ENCODE results near the gene KRTAP3-3. TPM values are rescaled to one million over a fixed set of nuclear protein-coding genes. Genes with fewer than 3 reads are reported as not detected.

KRTAP3-3 gene
- total RNA-seq, 1 donor from 2014 or later, result not detected

DNA sequence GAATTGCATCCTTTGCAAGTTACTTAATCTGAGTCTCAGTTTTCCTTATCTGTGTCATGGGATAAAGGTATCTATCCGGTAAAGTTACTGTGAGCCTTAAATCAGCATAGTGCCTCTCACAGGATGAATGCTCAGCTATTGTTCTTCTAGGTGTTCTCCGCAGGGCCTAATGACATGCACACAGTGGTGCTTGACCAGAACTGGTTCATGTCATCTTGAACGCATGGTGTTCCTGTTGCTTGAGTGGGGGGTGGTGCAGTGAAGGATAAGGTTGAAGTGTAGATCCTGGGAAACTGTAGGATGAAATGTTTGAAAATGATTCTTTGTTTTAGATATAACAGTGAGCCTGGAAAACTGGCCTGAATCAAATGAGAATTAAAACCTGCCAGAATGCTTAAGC is 13.8 kb downstream of the KRTAP3-3 start:
- TF ChIP-seq, protein P1, sequence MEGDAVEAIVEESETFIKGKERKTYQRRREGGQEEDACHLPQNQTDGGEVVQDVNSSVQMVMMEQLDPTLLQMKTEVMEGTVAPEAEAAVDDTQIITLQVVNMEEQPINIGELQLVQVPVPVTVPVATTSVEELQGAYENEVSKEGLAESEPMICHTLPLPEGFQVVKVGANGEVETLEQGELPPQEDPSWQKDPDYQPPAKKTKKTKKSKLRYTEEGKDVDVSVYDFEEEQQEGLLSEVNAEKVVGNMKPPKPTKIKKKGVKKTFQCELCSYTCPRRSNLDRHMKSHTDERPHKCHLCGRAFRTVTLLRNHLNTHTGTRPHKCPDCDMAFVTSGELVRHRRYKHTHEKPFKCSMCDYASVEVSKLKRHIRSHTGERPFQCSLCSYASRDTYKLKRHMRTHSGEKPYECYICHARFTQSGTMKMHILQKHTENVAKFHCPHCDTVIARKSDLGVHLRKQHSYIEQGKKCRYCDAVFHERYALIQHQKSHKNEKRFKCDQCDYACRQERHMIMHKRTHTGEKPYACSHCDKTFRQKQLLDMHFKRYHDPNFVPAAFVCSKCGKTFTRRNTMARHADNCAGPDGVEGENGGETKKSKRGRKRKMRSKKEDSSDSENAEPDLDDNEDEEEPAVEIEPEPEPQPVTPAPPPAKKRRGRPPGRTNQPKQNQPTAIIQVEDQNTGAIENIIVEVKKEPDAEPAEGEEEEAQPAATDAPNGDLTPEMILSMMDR (conservative IDR thresholded peaks at IDR 0.05), result no peak
- peaks cover 19% of the 10 kb centered on the region for H3K4me1 Mint-ChIP-seq (ENCODE audit: unreplicated experiment)
- no peak for DNase-seq (ENCODE audit: extremely low spot score, unreplicated experiment)
- no peaks in the 10 kb centered on the region for H3K9me3 Mint-ChIP-seq
- no peaks in the 10 kb centered on the region for H3K27me3 Mint-ChIP-seq
- no peak overlapping the region for H3K4me3 Mint-ChIP-seq
- no peaks in the 10 kb centered on the region for H3K36me3 Mint-ChIP-seq
- H3K27ac Mint-ChIP-seq, result peak overlapping the region; percentile 11

DNA sequence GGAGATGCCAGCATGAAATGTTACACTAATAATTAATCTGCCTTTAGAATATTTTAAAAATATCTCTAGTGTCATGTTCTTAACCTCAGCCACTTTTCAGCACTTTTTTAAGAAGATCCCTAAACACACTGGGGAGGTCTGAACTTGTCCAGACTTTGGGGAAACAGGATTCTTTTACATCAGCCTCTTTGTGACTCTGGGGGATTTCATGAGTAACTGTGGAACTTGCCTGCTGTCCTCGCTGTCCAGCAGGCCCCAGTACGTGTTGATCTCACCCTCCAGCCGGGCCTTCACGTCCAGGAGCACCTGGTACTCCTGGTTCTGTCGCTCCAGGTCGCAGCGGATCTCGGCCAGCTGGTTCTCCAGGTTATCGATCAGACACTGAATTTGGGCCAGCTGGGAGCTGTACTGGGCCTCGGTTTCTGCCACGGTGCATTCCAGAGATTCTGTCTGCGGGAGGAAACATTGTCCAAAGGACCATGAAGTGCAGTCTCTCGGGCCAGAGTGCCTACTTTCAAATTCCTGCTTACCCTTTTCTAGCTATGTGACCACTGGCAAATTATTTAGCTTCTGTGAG is 15.3 kb downstream of the KRTAP3-3 start:
- Mint-ChIP-seq H3K27me3 (no peaks in the 10 kb centered on the region), H3K4me1 (ENCODE audit: unreplicated experiment) (peaks cover 19% of the 10 kb centered on the region), H3K27ac (no peak overlapping the region), H3K9me3 (no peaks in the 10 kb centered on the region), H3K4me3 (no peak overlapping the region), H3K36me3 (no peaks in the 10 kb centered on the region)
- TF ChIP-seq, protein P1 (conservative IDR thresholded peaks at IDR 0.05), result no peak
- DNase-seq (ENCODE audit: extremely low spot score, unreplicated experiment), result no peak

DNA sequence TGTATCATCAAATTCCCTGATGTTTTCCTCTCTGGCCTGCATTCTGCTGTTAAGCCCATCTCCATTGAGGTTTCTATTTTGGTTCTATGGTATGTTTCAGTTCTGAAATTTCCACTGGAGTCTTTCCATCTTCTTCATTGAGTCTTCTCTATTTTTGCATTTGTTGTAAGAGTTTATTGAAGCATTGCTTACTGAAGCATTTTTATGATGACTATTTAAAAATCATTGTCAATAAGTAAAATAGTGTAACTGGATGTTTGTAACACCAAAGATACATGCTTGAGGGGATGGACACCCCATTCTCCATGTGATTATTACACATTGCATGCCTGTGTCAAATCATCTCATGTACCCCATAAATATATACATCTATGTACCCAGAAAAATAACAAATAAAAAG is 18.4 kb downstream of the KRTAP3-3 start:
- DNase-seq (ENCODE audit: extremely low spot score, unreplicated experiment), result no peak
- Mint-ChIP-seq H3K9me3 (no peaks in the 10 kb centered on the region), H3K27ac (no peak overlapping the region), H3K4me3 (no peak overlapping the region), H3K27me3 (no peaks in the 10 kb centered on the region), H3K4me1 (ENCODE audit: unreplicated experiment) (peaks cover 12% of the 10 kb centered on the region), H3K36me3 (no peaks in the 10 kb centered on the region)
- TF ChIP-seq, protein P1 (conservative IDR thresholded peaks at IDR 0.05), result no peak

GRCh38 chr17:40974366-40974765 is 19.6 kb downstream of the KRTAP3-3 start:
- Mint-ChIP-seq H3K4me3 (no peak overlapping the region), H3K27me3 (no peaks in the 10 kb centered on the region), H3K4me1 (ENCODE audit: unreplicated experiment) (peaks cover 7% of the 10 kb centered on the region), H3K36me3 (no peaks in the 10 kb centered on the region), H3K9me3 (no peaks in the 10 kb centered on the region), H3K27ac (no peak overlapping the region)
- TF ChIP-seq, protein P1 (conservative IDR thresholded peaks at IDR 0.05), result no peak
- no peak for DNase-seq (ENCODE audit: extremely low spot score, unreplicated experiment)

DNA sequence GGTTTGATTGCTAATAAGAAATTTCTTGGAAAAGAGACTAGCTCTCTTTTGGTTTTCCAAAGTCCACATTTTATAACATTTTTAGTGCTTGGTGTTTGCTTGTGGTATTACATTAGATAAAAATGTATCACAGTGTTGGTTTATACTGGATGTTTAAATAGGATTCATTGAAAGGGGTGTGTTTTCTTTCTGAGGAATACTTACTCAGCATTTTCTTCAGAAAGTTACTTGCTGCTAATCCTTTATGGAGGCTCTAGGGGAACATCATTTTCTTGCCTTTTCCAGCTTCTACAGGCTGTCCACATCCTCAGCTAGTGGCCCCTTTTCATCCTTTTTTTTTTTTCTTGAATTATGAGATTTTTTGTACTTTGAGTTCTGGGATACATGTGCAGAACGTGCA is 26.4 kb downstream of the KRTAP3-3 start:
- no peak overlapping the region for H3K27ac Mint-ChIP-seq
- H3K4me3 Mint-ChIP-seq, result no peak overlapping the region
- TF ChIP-seq, protein P1 (conservative IDR thresholded peaks at IDR 0.05), result no peak
- H3K27me3 Mint-ChIP-seq, result no peaks in the 10 kb centered on the region
- peaks cover 6% of the 10 kb centered on the region for H3K36me3 Mint-ChIP-seq
- peaks cover 6% of the 10 kb centered on the region for H3K9me3 Mint-ChIP-seq
- DNase-seq (ENCODE audit: extremely low spot score, unreplicated experiment), result no peak
- no peaks in the 10 kb centered on the region for H3K4me1 Mint-ChIP-seq (ENCODE audit: unreplicated experiment)

DNA sequence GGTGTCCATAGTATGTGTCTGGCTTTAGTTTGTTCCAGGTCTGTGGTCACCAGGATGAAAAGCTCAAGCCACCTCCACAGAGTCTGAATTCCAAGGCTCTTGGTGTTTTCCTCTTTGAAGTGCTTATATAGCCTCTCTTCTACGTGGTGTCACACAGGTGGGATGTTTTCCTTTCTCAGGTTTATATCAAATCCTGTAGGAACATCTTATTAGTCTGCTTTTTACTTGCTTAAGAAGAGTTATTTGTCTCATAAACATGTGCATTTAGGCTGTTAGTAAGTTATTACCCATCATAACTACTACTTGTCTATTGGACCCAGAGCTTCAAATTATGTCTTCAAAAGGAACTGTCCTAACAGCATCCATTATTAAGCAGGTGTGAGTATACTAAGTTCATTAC is 27.1 kb downstream of the KRTAP3-3 start, which contains the start of gene KRT39:
Gene KRT39 (minus strand): TSS at position 101 of the 400 bp plus-strand sequence. CDS start 92 bp downstream, at position 9.
- H3K4me1 Mint-ChIP-seq (ENCODE audit: unreplicated experiment), result no peaks in the 10 kb centered on the region
- H3K9me3 Mint-ChIP-seq, result peaks cover 6% of the 10 kb centered on the region
- H3K36me3 Mint-ChIP-seq, result peaks cover 6% of the 10 kb centered on the region
- H3K27ac Mint-ChIP-seq, result no peak within 1 kb of the TSS
- no peaks in the 10 kb centered on the region for H3K27me3 Mint-ChIP-seq
- DNase-seq (ENCODE audit: extremely low spot score, unreplicated experiment), result no peak
- TF ChIP-seq, protein P1 (conservative IDR thresholded peaks at IDR 0.05), result no peak
- H3K4me3 Mint-ChIP-seq, result no peak within 1 kb of the TSS

All from type B pancreatic cell (in vitro differentiated cells).